ENCODE data around the gene THAP4. TPM values are rescaled to one million over a fixed set of nuclear protein-coding genes. Genes with fewer than 3 reads are reported as not detected.
"Not testable (repeated sequence)": the region's sequence is repeated elsewhere in the genome, so short reads cannot be mapped to it uniquely, and the experiment has no call there.

The THAP4 gene
- total RNA-seq, 1 experiment from 2014 or later = 88.6 TPM

- CTCF ChIA-PET; H3K36me3 Mint-ChIP-seq; DNase-seq (ENCODE audit: low spot score); POLR2A ChIA-PET; H3K4me3 Mint-ChIP-seq; H3K27ac Mint-ChIP-seq; ATAC-seq; H3K9me3 Mint-ChIP-seq: not testable (repeated sequence)
- H3K4me1 Mint-ChIP-seq = peaks cover 16% of the 10 kb centered on the region
- H3K27me3 Mint-ChIP-seq (ENCODE audit: low read depth) = peaks cover 11% of the 10 kb centered on the region
These were observed 63.9 kb downstream of the THAP4 start for GRCh38 chr2:241572915-241573651.

- Mint-ChIP-seq H3K9me3 (no peaks in the 10 kb centered on the region), H3K27me3 (ENCODE audit: low read depth) (peaks cover 11% of the 10 kb centered on the region), H3K36me3 (0 out of 2 replicates have a peak, but pooled peaks cover 3% of the 10 kb centered on the region), H3K27ac (no peak overlapping the region), H3K4me3 (peak overlapping the region; percentile 40; the same call in 1 of the 2 replicates), H3K4me1 (peaks cover 11% of the 10 kb centered on the region)
- DNase-seq (ENCODE audit: low spot score) (no peak), ATAC-seq (no peak)
- TF ChIP-seq FOXP4 (CRISPR knock-in tag; IDR thresholded peaks at IDR 0.05) (no peak), PRRX2 (CRISPR knock-in tag; IDR thresholded peaks at IDR 0.05) (no peak), ZNF396 (CRISPR knock-in tag; IDR thresholded peaks at IDR 0.05; ENCODE audit: borderline replicate concordance) (no peak), ZNF425 (CRISPR knock-in tag; conservative IDR thresholded peaks at IDR 0.05) (no peak), SMAD4 (CRISPR knock-in tag; IDR thresholded peaks at IDR 0.05) (no peak), NFYB (CRISPR knock-in tag; conservative IDR thresholded peaks at IDR 0.05; ENCODE audit: low read depth) (no peak)
- CTCF ChIA-PET = interaction anchor here (0.6 kb wide), 1 partner anchor 147 kb away, joined by 6 read pairs; no protein-coding TSS in a partner anchor
- POLR2A ChIA-PET = no interaction called here
These were observed 64.9 kb downstream of the THAP4 start for GRCh38 chr2:241571821-241572620.

GRCh38 chr2:241570961-241571581 is 65.9 kb downstream of the THAP4 start:
- Mint-ChIP-seq H3K27ac (no peak overlapping the region), H3K36me3 (0 out of 2 replicates have a peak, but pooled peaks cover 3% of the 10 kb centered on the region), H3K27me3 (ENCODE audit: low read depth) (peaks cover 11% of the 10 kb centered on the region), H3K4me3 (peak overlapping the region; percentile 40), H3K9me3 (no peaks in the 10 kb centered on the region), H3K4me1 (peaks cover 8% of the 10 kb centered on the region)
- ChIA-PET CTCF (interaction anchor here (0.6 kb wide), 1 partner anchor 148 kb away, joined by 6 read pairs; no protein-coding TSS in a partner anchor), POLR2A (no interaction called here)
- ATAC-seq (no peak), DNase-seq (ENCODE audit: low spot score) (no peak)
- no peak for TF ChIP-seq ZBTB43 (CRISPR knock-in tag; IDR thresholded peaks at IDR 0.05)

- peaks cover 11% of the 10 kb centered on the region for H3K27me3 Mint-ChIP-seq (ENCODE audit: low read depth)
- peaks cover 8% of the 10 kb centered on the region for H3K4me1 Mint-ChIP-seq
- H3K36me3 Mint-ChIP-seq = 0 out of 2 replicates have a peak, but pooled peaks cover 3% of the 10 kb centered on the region
- ChIA-PET POLR2A (no interaction called here), CTCF (no interaction called here)
- no peaks in the 10 kb centered on the region for H3K9me3 Mint-ChIP-seq
- no peak for DNase-seq (ENCODE audit: low spot score)
- no peak overlapping the region for H3K27ac Mint-ChIP-seq
- ATAC-seq = no peak
- H3K4me3 Mint-ChIP-seq = peak overlapping the region; percentile 74
- no peak for TF ChIP-seq ZBTB21 (CRISPR knock-in tag; IDR thresholded peaks at IDR 0.05; ENCODE audit: borderline replicate concordance)
- TF ChIP-seq MXD4 (CRISPR knock-in tag; IDR thresholded peaks at IDR 0.05; ENCODE audit: borderline replicate concordance) = no peak
- TF ChIP-seq FOXP4 (CRISPR knock-in tag; IDR thresholded peaks at IDR 0.05) = no peak
- TF ChIP-seq FOXJ3 (CRISPR knock-in tag; IDR thresholded peaks at IDR 0.05; ENCODE audit: borderline replicate concordance) = no peak
- TF ChIP-seq NR2C2 (CRISPR knock-in tag; IDR thresholded peaks at IDR 0.05) = no peak
- no peak for TF ChIP-seq AFF4 (CRISPR knock-in tag; IDR thresholded peaks at IDR 0.05; ENCODE audit: borderline replicate concordance)
These were observed 67.1 kb downstream of the THAP4 start for GRCh38 chr2:241569831-241570281.

All from WTC11 (cell line).